Activated CD8-positive, alpha-beta T cell treated with anti-CD3 and anti-CD28 coated beads for 36 hours (primary cell): Measurements from ENCODE around the gene B9D2. TPM values are rescaled to one million over a fixed set of nuclear protein-coding genes. Genes with fewer than 3 reads are reported as not detected.
"Not testable (repeated sequence)": the region's sequence is repeated elsewhere in the genome, so short reads cannot be mapped to it uniquely, and the experiment has no call there.

Source experiments
- ATAC-seq: fragments of 200-7000 bp; cut with Tn5 transposase; one replicate; pipeline ENCODE4 v1.10.0; 2021; ENCODE audit warnings: mild to moderate bottlenecking, moderate library complexity
- CTCF ChIA-PET: fragments of 350-600 bp; sonication (Branson Sonifier 250); formaldehyde crosslinking; loops from one replicate; lab custom pipeline; 2021; ENCODE audit warnings: antibody characterized with exemption; lab: Charles Lee
- POLR2A ChIA-PET: fragments of 350-600 bp; sonication (Branson Sonifier 250); formaldehyde crosslinking; loops from one replicate; lab custom pipeline; 2021; ENCODE audit warnings: antibody characterized with exemption; lab: Charles Lee
- DNase-seq: peaks from one replicate; pipeline ENCODE4 v3.0.0-alpha.2; 2020
- H3K27ac Mint-ChIP-seq: one replicate; pipeline ENCODE4 v1.8.0; 2021; ENCODE audit warnings: mild to moderate bottlenecking, mixed read lengths
- H3K27me3 Mint-ChIP-seq: one replicate; pipeline ENCODE4 v1.8.0; 2021; ENCODE audit warnings: mixed read lengths
- H3K36me3 Mint-ChIP-seq: one replicate; pipeline ENCODE4 v1.8.0; 2021; ENCODE audit warnings: low read depth, mixed read lengths
- H3K4me1 Mint-ChIP-seq: one replicate; pipeline ENCODE4 v1.8.0; 2021; ENCODE audit warnings: low read depth, mixed read lengths
- H3K4me3 Mint-ChIP-seq: one replicate; pipeline ENCODE4 v1.8.0; 2021; ENCODE audit warnings: mild to moderate bottlenecking, moderate library complexity, mixed read lengths
- H3K9me3 Mint-ChIP-seq: one replicate; pipeline ENCODE4 v1.8.0; 2021; ENCODE audit warnings: mixed read lengths
- intact Hi-C: fragments of 100-400 bp; cut with micrococcal nuclease; formaldehyde crosslinking; loops from one replicate; pipeline ENCODE4 v1.10.0; 2022
- total RNA-seq, 2 experiments: library from RNA; stranded (reverse); gene quantifications; one replicate each; pipeline ENCODE4 v1.2.3, GENCODE V29; 2021
- TF ChIP-seq, protein P1 (sequence below): fragments of 200-600 bp; IDR thresholded peaks from one replicate; pipeline ENCODE4 v1.8.0; 2022; ENCODE audit warnings: antibody characterized with exemption, mild to moderate bottlenecking

Gene B9D2
- total RNA-seq, 2 experiments from 2014 or later = 3.1 to 5.1 TPM

DNA sequence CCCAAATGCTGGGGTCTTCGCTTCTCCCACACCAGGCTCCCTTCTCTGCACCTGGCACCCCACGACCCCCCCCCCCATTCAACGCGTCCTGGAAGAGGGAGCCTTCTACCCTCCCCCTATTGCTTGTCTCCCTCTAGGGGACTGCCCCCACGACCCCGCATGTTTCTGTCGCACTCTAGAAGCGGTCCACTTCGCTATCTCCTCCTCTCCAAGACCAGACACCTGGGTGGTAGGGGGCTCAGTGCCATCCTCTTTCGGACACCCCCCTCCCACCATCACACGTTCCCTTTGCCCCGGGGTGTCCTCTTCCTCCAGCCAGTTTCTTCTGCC, 11.7 kb downstream of the B9D2 start:
- Mint-ChIP-seq H3K9me3 (peaks cover 5% of the 10 kb centered on the region), H3K4me3 (peak overlapping the region; percentile 100), H3K4me1 (peaks cover 51% of the 10 kb centered on the region), H3K27me3 (no peaks in the 10 kb centered on the region), H3K27ac (peak overlapping the region; percentile 99), H3K36me3 (peaks cover 58% of the 10 kb centered on the region)
- ATAC-seq (no peak), DNase-seq (no peak)
- TF ChIP-seq, protein P1, sequence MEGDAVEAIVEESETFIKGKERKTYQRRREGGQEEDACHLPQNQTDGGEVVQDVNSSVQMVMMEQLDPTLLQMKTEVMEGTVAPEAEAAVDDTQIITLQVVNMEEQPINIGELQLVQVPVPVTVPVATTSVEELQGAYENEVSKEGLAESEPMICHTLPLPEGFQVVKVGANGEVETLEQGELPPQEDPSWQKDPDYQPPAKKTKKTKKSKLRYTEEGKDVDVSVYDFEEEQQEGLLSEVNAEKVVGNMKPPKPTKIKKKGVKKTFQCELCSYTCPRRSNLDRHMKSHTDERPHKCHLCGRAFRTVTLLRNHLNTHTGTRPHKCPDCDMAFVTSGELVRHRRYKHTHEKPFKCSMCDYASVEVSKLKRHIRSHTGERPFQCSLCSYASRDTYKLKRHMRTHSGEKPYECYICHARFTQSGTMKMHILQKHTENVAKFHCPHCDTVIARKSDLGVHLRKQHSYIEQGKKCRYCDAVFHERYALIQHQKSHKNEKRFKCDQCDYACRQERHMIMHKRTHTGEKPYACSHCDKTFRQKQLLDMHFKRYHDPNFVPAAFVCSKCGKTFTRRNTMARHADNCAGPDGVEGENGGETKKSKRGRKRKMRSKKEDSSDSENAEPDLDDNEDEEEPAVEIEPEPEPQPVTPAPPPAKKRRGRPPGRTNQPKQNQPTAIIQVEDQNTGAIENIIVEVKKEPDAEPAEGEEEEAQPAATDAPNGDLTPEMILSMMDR = no peak
- POLR2A ChIA-PET = interaction anchor here (0.7 to 6.0 kb wide), 15 partner anchors 12 to 88 kb away, joined by 3 to 44 read pairs (median 5); partner anchors contain the start of genes B9D2, CCDC97, HNRNPUL1 and TMEM91
- CTCF ChIA-PET = interaction anchor here (1.2 to 3.0 kb wide), 5 partner anchors 12 to 97 kb away, joined by 3 to 19 read pairs (median 6); partner anchors contain the start of genes B9D2 and HNRNPUL1
- intact Hi-C loops = loop anchor here (5.0 to 10.0 kb wide), 2 partner anchors 45 to 87 kb away; partner anchors contain the start of gene HNRNPUL1

DNA sequence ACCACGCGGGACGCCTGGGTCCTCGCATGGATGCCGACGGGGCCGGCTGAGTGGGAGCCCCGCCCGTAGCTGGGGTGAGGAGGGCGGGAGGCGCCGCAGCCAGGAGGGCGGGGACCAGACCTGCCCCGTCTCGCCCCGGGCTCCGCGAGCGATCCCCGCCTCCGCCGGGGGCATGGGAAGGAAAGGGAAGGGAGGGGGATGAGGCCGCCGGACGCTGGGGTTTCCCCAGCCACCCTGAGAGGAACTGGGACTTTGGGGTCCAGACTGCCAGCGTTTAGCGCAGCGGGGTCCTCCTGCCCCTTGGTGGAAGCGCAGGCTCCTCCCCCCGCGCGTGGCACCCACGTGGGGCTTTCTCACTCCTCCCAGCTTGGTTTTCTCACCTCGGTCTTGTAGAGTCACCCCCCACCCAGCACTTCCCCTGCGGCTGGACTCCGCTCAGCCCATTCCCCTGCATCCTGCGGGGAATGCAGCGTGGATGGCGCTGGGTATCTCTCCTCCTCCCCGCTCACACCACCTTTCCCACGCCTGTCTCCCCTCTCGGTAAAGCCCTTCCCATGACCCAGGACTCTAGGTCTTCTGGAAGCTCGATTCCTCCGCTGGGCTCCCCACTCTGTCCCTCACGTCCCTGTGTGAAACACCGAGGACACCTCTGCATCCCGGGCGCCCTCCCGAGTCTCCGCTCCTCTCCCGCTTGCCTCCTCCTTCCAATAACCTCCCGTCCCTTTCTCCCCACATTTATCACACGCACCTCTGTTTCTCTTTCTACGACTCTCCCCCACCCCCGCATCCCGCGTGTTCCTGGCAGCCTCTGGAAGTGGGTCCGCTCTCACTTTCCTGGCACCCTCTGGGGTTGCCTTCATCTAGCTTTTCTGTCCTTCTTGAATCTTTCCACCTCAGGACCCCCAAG, 12.4 kb downstream of the B9D2 start:
- Mint-ChIP-seq H3K4me1 (peaks cover 45% of the 10 kb centered on the region), H3K36me3 (peaks cover 57% of the 10 kb centered on the region), H3K27me3 (no peaks in the 10 kb centered on the region), H3K4me3 (peak overlapping the region; percentile 100), H3K9me3 (peaks cover 5% of the 10 kb centered on the region), H3K27ac (peak overlapping the region; percentile 99)
- intact Hi-C loops = loop anchor here (5.0 to 10.0 kb wide), 2 partner anchors 44 to 87 kb away; partner anchors contain the start of gene HNRNPUL1
- ATAC-seq (peak; percentile 44), DNase-seq (peak; percentile 90)
- ChIA-PET POLR2A (interaction anchor here (0.7 to 6.0 kb wide), 17 partner anchors 12 to 179 kb away, joined by 3 to 44 read pairs (median 4); partner anchors contain the start of genes B9D2, CCDC97 and HNRNPUL1), CTCF (interaction anchor here (1.0 to 3.0 kb wide), 6 partner anchors 13 to 88 kb away, joined by 3 to 19 read pairs (median 6); partner anchors contain the start of genes B9D2 and HNRNPUL1)
- TF ChIP-seq, protein P1 = no peak

DNA sequence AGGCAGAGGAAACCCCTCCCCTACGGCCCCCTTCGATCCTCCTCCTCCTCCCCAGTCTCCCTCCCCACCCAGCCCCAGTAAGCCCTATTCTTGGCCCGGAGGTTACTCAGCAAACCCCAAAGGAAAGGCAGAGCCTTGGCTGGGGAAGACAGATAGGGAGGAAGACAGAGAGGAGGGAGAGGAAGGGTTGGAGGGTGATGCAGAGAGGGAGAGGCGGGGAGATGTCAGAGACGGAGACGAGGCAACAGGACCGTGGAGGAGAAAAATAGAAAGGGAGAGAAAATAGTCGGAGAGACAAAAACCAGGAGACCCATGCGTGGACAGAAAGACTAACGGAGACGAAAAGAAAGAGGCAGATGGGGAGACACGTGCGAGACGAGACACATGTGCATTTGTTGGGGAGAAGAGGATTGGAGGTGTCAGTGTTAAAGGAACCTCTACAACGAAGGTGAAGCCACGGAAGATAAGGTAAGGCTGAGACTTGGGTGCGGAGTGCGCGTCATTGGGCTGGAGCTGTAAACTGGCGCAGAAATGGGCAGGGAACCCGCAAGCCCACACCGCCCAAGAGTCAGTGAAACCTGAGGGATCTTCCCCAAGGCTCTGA, 13.1 kb downstream of the B9D2 start:
- H3K27me3 Mint-ChIP-seq = no peaks in the 10 kb centered on the region
- POLR2A ChIA-PET = interaction anchor here (0.7 to 6.0 kb wide), 11 partner anchors 13 to 180 kb away, joined by 3 to 44 read pairs (median 6); partner anchors contain the start of genes B9D2, CCDC97 and HNRNPUL1
- TF ChIP-seq, protein P1 = no peak
- no peak for DNase-seq
- H3K9me3 Mint-ChIP-seq = peaks cover 5% of the 10 kb centered on the region
- H3K4me1 Mint-ChIP-seq = peaks cover 42% of the 10 kb centered on the region
- no peak for ATAC-seq
- peak overlapping the region; percentile 100 for H3K4me3 Mint-ChIP-seq
- peak overlapping the region; percentile 89 for H3K27ac Mint-ChIP-seq
- intact Hi-C loops = loop anchor here (5.0 to 10.0 kb wide), 2 partner anchors 44 to 86 kb away; partner anchors contain the start of gene HNRNPUL1
- H3K36me3 Mint-ChIP-seq = peaks cover 56% of the 10 kb centered on the region
- CTCF ChIA-PET = interaction anchor here (1.0 to 3.0 kb wide), 4 partner anchors 13 to 87 kb away, joined by 3 to 19 read pairs (median 6); partner anchors contain the start of genes B9D2 and HNRNPUL1

DNA sequence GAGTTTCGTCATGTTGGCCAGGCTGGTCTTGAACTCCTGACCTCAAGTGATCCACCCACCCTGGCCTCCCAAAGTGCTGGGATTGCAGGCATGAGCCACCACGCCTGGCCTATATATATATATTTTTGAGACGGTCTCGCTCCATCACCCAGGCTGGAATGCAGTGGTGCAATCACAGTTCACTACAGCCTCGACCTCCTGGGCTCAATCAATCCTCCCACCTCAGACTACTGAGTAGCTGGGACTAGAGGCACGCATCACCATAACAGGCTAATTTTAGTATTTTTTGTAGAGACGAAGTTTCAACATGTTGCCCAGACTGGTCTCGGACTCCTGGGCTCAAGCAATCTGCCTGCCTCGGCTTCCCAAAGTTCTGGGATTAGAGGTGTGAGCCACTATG, 17.0 kb downstream of the B9D2 start:
- H3K9me3 Mint-ChIP-seq, intact Hi-C loops, H3K27ac Mint-ChIP-seq, H3K27me3 Mint-ChIP-seq, ATAC-seq, DNase-seq, H3K4me3 Mint-ChIP-seq: not testable (repeated sequence)
- CTCF ChIA-PET = interaction anchor here (0.7 kb wide), 1 partner anchor 10 kb away, joined by 3 read pairs; no protein-coding TSS in a partner anchor
- POLR2A ChIA-PET = interaction anchor here (0.6 to 1.1 kb wide), 3 partner anchors 35 to 95 kb away, joined by 3 to 4 read pairs (median 3); partner anchors contain the start of gene CCDC97
- Mint-ChIP-seq H3K36me3 (peaks cover 60% of the 10 kb centered on the region), H3K4me1 (peaks cover 47% of the 10 kb centered on the region)

DNA sequence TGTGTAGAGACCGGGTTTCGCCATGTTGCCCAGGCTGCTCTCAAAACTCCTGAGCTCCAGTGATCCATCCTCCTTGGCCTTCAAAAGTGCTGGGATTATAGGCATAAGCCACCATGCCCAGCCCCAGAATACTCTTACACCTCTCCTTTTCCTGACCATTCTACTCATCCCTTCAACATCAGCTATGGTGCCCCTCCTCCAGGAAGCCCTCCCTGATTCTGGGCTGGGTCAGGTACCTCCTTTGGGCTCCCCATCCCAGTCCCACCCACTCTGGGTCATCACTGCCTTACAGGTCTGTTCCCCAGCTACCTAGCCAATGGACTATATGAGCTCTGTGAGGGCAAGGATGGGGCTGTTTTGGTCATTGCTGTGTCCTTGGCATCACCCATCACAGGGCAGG, 19.8 kb downstream of the B9D2 start:
- TF ChIP-seq, protein P1 = no peak
- ATAC-seq (no peak), DNase-seq (no peak)
- Mint-ChIP-seq H3K27ac (peak overlapping the region; percentile 43), H3K9me3 (peaks cover 4% of the 10 kb centered on the region), H3K4me1 (peaks cover 38% of the 10 kb centered on the region), H3K36me3 (peaks cover 58% of the 10 kb centered on the region), H3K27me3 (no peaks in the 10 kb centered on the region), H3K4me3 (no peak overlapping the region)
- ChIA-PET CTCF (interaction anchor here (0.7 kb wide), 1 partner anchor 9 kb away, joined by 3 read pairs; no protein-coding TSS in a partner anchor), POLR2A (no interaction called here)
- intact Hi-C loops = no loop called here
